ENCODE data around the gene FGF3.

Gene FGF3

GRCh38 chr11:69843529-69843921 is 24.3 kb upstream of the FGF3 start:
- DNase-seq = no peak

GRCh38 chr11:69842746-69843528 is 23.7 kb upstream of the FGF3 start:
- DNase-seq = no peak

- no peak for DNase-seq
Measured at GRCh38 chr11:69841859-69842698, 22.9 kb upstream of the FGF3 start.

- no peak for DNase-seq
Measured at GRCh38 chr11:69841170-69841858, 22.1 kb upstream of the FGF3 start.

GRCh38 chr11:69840371-69841169 is 21.4 kb upstream of the FGF3 start:
- DNase-seq = no peak

- DNase-seq = no peak
Measured at GRCh38 chr11:69839516-69839915, 20.3 kb upstream of the FGF3 start.

GRCh38 chr11:69837791-69838190 is 18.6 kb upstream of the FGF3 start:
- no peak for DNase-seq

- DNase-seq = no peak
Measured at GRCh38 chr11:69836401-69836800, 17.2 kb upstream of the FGF3 start.

- no peak for DNase-seq
Measured at GRCh38 chr11:69834811-69835800, 15.9 kb upstream of the FGF3 start.

- no peak for DNase-seq
Measured at GRCh38 chr11:69834251-69834650, 15.0 kb upstream of the FGF3 start.

GRCh38 chr11:69832561-69833413 is 13.6 kb upstream of the FGF3 start:
- no peak for DNase-seq

- no peak for DNase-seq
Measured at GRCh38 chr11:69831985-69832384, 12.8 kb upstream of the FGF3 start.

GRCh38 chr11:69830086-69830485 is 10.9 kb upstream of the FGF3 start:
- DNase-seq = no peak

- DNase-seq = no peak
Measured at GRCh38 chr11:69828971-69829344, 9.7 kb upstream of the FGF3 start.

GRCh38 chr11:69828276-69828970 is 9.2 kb upstream of the FGF3 start:
- DNase-seq = no peak

GRCh38 chr11:69826773-69827172 is 7.6 kb upstream of the FGF3 start:
- no peak for DNase-seq

GRCh38 chr11:69825941-69826340 is 6.7 kb upstream of the FGF3 start:
- no peak for DNase-seq

- no peak for DNase-seq
Measured at GRCh38 chr11:69825037-69825834, 6.0 kb upstream of the FGF3 start.

GRCh38 chr11:69823641-69824265 is 4.5 kb upstream of the FGF3 start:
- DNase-seq = no peak
